ELF-1 (cell line): Measurements from ENCODE around the gene KCNMB2.
"Not testable (repeated sequence)": the region's sequence is repeated elsewhere in the genome, so short reads cannot be mapped to it uniquely, and the experiment has no call there.

ENCODE experiments used
- DNase-seq: peaks from one replicate; pipeline ENCODE4 v3.0.0-alpha.2; 2016; ENCODE audit warnings: low read depth, low spot score

The KCNMB2 gene

DNA sequence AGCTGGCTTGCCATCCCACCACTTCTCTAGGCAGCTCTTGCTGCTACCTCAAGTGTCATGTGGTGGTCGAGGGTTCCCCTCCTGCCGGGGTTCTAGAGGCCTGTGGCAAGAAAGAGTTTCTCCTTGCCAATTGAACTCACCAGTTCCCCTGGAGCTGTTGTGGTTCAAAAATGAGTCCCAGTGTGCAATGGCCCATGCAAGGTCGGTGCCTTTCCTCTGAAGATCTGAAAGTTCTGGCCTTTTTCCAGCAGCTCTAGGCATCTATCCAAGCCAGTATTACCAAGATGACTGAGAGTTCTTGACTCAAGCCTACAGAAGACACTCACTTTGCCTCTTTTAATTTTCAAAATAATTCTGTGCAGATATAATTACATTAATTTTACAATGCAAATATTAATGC lies 163.6 kb downstream of the KCNMB2 start:
- no peak for DNase-seq

DNA sequence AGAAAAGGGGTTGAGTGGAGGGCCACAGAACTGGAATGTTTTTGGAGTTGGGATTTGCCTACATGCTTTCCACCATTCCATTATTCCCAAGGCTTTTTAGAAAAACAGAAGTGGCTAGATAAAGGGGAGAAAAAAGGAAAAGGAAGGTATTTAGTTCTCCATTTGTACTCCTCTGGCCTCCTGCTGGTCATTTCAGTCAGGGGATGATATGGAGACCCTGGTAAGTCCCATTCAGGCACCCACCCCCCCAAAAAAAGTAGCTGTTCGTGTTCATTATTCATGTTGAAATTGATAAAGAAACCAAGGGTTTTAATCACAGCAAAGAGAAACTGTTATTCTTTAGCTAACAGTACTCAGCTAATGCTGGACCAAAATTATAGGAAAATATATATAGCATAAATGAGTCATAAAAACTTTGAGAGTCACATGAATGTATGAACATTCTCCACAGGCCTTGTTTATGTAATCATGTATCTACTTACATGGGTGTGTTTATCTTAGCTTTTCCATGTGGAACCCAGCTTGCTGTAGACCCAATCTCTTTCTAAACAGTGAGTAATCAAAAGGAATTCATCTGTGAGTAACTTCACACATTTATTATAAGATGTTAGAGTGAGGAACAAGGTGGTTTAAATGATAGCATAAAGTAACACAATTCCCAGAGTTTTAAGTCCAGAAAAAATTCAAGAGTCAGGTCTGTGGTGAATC lies 167.2 kb downstream of the KCNMB2 start:
- no peak for DNase-seq

DNA sequence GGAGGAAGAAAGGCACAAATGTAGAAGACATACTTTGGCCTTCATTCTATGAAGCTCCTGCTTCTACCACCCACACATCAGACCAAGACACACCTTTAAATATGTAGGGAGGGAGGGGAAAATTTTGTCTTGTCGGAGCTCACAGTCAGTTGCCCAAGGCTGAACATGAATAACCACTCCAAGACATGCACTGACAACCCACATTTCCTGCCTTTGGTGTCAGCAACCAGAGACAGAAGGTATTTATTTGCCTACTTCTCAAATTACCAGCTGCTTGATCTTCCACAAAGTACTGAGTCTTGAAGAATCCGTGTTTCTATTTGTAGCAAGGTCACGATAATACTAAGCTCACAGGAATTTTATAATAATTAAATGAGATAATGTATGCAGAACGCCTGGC lies 169.7 kb downstream of the KCNMB2 start:
- no peak for DNase-seq

DNA sequence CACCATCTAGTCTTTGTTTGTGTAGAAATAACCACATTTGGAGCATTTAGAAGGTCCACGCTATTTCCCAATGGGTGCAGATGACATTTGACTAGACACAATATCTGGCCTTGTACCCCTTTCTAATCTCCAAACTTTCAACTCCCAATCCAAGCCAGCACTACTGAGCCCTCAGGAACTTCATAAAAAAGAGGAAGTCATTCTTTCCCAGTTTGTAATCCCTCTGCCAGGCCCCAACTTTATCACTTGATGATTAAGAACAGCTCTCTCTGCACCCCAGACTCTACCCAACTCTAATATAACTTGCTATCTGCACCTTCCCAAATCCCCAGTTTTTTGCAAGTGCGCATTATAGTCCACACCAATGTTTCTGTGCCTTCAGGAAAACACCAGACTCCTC lies 170.2 kb downstream of the KCNMB2 start:
- no peak for DNase-seq

DNA sequence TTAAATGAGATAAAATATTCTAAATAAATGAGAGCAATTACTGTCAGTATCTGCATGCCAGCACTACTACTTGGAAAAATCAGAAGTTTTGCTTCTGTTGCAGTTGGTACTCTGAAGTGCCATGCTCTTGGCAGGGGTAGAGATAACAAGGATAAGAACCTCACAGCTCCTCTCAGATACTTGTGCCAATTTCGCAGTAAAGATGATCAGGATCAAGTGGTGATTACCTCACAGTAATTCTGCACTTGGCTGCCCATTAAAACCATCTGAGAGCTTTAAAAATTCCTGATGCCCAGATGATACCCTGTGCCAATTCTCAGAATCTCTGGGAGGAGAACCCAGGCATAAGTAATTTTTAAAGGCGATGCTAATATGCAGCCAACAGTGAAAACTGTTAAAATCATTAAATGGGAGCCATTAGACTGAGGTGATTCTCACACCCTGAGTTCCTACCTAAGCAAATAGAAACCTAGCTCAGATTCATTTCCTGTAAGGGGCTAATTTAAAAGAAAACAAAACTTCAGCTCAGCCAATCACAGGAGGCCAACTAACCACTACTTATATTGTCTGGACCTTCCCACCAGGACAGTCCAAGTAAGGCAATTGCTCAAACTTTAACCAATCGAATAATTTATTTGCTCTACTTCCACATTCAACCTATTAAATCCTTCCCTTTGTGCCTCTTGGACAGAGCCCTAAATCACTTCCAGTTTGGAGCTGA lies 171.2 kb downstream of the KCNMB2 start:
- no peak for DNase-seq

DNA sequence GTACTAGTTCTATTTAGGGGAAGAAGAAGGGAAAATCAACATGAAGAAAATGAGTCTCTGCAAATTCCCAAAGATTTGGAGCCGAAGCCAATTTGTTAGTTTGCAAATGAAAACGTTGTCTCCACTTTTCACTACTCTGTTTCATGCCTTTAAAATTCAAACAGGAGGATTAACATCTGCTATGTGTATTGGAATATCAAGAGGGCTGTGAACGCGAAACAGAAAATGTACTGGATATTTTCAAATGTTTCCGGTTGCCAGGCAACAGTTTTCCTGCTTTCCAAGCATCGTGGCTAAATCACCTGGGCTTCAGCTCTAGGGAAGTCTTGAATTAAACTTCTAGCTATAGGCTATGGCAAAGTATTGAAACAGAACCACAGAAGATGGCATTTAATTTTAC lies 172.8 kb downstream of the KCNMB2 start:
- DNase-seq = no peak

DNA sequence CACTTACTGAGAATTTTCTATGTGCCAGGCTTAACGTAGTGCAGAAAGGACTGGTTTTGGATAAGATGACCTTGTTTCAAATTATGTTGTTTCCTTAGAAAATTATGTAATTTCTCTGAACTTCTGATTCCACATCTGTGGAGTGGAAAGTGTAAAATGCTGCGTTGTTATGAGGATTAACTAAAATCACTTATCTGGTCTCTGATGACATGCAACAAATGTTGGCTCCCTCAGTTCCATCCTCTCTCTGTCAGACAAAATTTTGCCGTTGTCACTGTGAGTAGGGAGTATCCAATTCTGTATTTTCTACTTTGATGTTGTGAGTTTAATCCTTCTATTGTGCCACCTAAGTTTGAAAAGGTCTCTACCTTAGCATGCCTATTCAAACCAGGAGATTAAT lies 175.5 kb downstream of the KCNMB2 start:
- DNase-seq = no peak

DNA sequence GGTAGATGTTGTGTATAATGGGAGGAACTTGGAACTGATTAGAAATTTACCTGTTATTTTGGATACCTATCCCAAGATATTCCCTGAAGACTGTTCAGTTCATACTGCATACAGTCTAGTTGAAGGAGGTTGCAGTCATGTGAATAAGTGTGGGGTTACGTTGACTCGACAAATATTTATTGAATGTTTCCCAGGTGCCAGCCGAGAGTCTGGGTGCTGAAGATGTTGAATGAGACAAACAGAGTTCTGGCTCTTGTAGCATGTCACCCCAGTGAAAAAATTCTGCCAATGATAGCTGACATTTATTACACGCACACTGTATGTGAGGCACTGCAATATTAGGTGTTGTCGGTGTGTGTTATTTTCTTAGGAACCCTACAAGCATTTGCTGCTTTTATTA lies 176.0 kb downstream of the KCNMB2 start:
- no peak for DNase-seq

DNA sequence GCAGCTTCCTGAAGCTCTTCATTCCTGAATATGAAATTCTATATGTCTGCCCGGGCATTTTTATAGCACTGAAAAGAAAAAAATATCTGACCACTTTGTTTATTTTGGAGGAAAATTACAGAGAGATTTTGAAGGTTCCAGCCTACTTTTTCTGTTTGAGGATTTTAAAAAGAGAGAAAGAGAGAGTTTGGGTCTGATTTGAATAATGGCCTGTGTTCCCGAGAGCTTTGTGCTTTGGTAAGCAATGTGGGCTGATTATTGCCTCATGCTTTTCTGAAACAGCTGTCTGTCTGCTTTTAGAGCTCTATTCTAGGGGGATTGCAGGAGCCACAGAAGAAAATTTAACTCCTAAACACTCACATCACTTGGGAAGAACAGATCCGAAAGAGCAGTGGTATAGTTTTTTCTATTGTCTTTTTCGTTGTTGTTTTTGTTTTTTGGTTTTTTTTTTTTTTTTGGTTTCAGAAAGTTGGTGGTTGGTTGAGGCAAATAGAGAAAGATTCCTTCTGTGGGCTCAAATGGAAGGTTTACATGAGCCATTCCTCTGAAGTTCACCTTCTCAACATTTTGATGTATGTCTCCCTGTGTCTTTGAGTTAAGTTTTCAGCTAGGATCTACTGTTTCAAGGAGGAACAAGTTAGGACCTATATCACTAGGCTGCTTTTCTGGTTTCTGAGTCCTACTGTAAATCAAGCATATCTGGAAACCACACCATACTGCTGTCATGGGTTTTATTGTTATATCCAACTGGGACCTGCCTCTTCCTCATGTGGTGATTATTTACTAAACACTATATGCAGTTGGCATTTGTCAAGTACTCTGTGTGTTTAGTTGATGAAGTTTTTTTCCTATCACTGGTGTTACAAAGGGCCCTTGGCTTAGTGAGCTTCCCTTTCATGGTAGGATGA lies 178.9 kb downstream of the KCNMB2 start:
- no peak for DNase-seq

DNA sequence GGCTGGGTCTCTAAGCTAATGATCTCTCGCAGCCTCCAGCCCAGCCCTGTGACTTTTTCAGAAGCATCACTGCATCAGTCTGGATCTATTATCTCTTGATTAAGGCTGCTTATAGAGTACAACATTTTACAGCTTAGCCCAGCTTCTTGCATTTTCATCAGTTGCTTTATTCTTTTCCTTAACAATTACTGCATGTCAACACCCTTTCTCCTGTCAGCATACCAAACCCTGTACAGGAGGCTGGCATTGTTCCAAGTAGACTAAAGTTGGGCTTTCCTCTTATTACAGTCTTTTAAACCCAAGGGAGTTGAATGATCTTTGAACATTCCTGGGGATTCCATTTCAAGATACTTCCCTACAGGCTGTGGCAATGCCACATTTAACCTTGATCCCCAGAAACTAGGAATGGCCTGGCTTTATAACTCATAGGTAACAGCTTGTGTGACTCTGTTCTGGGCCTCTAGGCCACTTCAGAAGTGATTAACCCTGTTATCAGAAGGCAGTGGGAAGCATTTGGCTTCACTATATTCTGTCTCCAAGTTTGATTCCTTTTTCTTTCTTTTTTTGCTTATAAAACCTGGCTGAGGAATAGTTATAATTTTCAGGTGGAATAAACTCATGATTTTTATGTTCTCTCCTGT lies 182.9 kb downstream of the KCNMB2 start:
- DNase-seq = no peak

DNA sequence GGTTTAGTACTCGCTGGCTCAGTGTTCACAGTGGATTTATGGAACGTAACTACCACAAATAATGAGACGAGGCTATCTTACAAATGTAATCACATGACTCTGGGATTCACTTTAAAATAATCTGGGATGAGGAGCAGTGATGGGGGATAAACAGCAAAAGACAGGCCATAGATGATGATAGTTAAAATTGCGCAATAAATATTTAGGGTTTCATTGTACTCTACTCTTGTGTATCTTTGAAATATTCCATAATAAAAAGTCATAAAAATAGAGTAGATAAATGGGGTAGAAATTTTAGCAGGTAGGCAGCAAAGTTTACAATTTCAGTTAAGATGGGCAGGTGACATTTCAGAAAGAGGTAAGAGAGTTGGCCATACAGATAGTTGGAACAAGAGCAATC lies 196.6 kb downstream of the KCNMB2 start:
- DNase-seq = no peak

DNA sequence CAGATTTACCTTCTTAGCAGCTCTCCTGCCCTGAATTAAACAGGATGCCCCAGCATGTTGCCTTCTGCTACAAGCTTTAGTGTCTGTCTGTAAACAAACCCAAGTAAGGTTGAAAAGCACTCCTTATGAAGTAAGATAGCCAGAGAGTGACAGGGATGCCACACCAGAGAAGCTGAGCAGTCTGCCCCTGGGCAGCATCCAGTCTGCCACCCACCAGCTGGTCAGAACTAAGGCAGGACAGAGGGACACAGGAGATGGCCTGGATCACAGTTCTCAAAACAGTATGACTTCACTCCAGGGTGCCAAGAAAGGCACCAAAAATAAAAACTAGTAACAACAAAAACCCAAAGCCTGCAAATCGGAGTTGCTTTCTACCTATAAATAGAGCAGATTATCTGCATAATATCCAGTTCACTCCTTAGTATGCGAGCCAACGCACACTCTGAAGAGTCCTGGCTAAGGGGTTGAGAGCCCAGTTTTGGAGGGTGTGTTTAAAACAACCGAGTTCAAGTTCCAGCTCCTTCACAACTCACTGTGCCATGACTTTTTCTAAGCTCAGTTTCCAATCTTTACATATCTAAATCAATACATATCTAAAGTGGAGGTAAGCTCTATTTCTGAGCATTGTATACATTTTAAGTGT lies 198.9 kb downstream of the KCNMB2 start:
- no peak for DNase-seq

DNA sequence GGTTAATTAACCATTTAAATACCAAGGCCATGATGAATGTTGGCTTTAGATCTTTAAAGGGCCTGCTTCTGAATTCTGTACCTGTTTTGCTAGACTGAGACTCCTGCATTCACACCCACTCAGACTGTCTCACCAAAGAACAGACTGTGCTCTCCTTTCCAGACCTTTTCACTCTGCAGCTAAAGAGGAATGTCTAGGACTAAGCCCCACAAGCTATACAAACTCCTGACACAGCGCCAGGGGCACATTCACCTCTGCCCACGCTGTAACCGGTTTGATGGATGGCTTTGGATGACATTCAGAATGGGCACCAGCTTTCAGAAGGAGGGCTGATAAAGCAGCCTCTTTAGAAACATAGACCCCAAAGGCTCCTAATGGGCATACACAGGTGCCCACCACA lies 200.1 kb downstream of the KCNMB2 start:
- peak; percentile 8 for DNase-seq

DNA sequence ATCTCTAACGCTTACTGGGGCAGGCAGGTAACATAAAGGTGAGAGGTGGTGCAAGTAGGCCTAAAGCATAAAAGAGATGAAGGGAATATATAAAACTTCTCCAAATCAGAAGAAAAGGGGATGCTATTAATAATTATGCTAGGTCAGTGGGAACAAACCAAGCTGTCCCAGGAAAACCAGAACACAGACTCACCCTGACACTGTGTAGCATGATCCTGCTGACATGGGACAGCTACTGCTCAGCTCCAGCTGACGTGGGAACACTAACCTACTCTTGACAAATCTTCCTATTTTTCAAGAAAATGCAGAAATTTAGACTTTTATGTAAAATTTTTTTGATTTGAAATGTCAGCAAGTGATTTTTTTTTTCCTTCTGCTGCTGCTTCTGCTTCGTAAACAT lies 203.5 kb downstream of the KCNMB2 start:
- no peak for DNase-seq

DNA sequence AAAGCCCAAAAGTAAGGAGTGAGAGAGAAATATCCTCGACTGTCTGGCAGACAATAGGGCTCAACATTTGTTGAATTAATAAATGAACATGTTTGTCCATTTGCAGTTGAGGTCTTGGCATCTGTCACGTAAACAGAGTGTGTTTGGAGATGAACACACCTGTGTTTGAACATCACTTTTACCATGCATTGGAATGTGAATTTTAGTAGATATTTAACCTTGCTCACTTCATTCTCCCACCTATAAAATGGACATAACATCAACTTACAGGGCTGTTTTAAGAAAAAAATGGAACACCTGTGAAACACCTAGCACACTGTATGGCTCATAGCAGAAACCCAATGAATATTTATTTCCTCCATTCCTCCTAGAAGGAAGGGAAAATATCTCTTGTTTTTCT lies 204.8 kb downstream of the KCNMB2 start:
- DNase-seq = no peak

DNA sequence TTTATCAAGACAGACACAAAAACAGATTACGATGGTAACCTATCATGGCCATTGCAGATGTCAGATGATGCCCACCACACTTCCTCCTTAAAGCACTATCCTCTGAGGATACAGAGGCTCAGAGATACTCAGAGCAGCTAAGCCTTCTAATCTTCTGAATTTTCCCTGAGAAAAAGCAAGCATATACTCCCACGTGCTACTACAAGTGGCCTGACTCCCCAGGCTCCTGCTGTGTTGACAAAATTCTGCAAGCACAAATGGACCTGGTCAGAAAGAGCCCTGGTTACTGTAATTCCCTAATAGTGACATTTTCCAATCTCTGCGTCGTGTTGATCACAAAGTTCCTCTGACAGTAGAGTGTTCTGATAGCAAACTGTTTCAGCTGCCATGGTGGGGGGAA lies 207.1 kb downstream of the KCNMB2 start:
- no peak for DNase-seq

DNA sequence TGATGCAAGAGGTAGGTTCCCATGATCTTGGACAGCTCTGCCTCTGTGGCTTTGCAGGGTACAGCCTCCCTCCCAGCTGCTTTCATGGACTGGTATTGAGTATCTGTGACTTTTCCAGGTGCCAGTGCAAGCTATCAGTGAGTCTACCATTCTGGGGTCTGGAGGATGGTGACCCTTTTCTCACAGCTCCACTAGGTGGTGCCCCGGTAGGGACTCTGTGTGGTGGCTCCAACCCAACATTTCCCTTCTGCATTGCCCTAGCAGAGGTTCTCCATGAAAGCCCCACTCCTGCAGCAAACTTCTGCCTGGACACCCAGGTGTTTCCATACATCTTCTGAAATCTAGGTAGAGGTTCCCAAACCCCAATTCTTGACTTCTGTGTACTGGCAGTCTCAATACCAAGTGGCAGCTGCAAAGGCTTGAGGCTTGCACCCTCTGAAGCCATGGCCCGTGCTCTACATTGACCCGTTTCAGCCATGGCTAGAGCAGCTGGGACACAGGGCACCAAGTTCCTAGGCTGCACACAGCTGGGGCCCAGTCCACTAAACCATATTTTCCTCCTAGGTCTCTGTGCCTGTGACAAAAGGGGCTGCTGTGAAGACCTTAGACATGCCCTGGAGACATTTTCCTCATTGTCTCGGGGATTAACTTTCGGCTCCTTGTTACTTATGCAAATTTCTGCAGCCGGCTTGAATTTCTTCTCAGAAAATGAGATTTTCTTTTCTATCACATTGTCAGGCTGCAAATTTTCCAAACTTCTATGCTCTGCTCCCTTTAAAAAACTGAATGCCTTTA lies 209.8 kb downstream of the KCNMB2 start:
- DNase-seq = not testable (repeated sequence)

DNA sequence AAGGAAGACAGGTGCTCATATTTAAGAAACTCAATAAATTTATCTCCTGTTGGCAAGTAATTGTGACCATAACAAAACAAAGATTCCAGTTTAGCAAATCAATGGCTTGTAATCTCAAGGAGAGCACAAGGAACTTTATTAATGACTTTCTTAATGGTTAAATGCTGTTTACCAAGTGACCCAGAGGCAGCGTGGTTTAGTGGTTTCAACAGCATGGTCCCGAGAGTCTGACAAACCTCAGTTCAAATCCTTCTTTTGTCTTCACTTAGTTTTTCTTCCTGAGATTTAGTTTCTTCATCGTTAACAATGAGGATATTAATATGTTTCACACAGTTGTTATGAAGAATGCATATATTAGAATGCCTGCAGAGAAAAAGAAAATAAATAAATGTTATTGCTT lies 212.6 kb downstream of the KCNMB2 start:
- DNase-seq = no peak

DNA sequence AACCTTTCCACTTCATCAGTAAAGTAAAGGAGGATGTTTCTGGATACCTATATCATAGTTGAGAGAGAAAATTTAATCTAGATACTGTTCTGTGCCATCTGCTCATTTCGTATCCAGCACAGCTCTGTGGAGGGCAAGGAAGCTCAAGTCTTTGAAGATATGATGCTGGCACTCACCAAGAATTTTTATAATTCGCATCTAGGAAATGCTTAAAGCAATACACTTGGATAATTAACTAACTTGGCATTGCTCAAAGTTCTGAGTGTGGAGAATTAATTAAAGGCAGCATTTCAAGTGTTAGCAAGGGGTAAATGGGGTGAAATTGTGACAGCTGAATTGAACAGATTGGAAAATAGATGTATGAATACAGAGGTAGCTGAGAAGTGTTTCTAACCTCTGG lies 213.2 kb downstream of the KCNMB2 start:
- DNase-seq = no peak

DNA sequence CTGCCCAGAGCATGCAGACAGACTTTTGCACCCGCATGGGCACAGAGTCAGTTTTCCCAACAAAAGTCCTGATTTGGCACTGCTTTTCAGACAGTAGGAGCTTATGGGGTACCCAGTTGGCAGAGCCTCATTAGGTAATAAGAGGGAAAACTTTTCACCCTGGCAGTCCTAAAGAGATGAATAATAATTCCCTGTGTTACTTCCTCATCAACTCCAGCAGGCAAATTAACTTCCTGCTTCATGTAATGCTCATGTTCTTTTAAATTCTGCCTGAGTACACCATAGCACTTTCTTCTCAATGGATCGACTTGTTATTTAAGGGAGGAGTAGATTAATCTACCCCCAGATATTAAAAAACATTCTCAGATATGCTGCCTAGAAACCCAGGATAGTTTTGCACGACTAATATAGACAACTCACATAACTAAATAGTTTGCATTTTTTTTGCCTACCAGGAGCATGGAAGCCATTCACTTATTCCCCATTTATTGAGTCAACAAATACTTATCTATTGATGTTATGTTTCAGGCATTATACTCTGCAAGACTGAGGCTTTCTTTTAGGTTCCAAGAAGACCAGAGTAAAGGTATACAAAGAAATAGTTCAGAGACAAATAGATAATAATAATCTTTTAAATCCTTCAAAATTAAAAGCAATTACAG lies 214.5 kb downstream of the KCNMB2 start:
- DNase-seq = no peak
